Thyroid gland (tissue), 4 donors: ENCODE results near the gene GTF3C5. TPM values are rescaled to one million over a fixed set of nuclear protein-coding genes. Genes with fewer than 3 reads are reported as not detected.

Source experiments
- DNase-seq, 2 donors: peaks; one replicate each; pipeline ENCODE4 v3.0.0-alpha.2; 2019
- H3K27ac ChIP-seq, 3 donors: fragments of 200-600 bp; sonication (generic); 1 replicate in 2 of 3; 2 replicates in 1 of 3; pipeline ENCODE4 v1.5.1; 2016 to 2019; ENCODE audit warnings: mild to moderate bottlenecking in 1 of 3, moderate library complexity in 1 of 3
- H3K27me3 ChIP-seq: fragments of 200-600 bp; sonication (generic); one replicate; pipeline ENCODE4 v1.5.1; 2019
- H3K36me3 ChIP-seq, 2 donors: fragments of 200-600 bp; sonication (generic); one replicate each; pipeline ENCODE4 v1.5.1; 2016 to 2019
- H3K4me1 ChIP-seq, 2 donors: fragments of 200-600 bp; sonication (generic); one replicate each; pipeline ENCODE4 v1.5.1; 2017 to 2019
- H3K4me3 ChIP-seq, 3 donors: fragments of 200-600 bp; sonication (generic); replicated peaks in 1 of 3; 1 replicate in 2 of 3; 2 replicates in 1 of 3; pipeline ENCODE4 v1.5.1; 2016; ENCODE audit warnings: mild to moderate bottlenecking in 1 of 3
- H3K9me3 ChIP-seq: fragments of 200-600 bp; sonication (generic); one replicate; pipeline ENCODE4 v1.5.1; 2017
- CTCF ChIP-seq, 6 experiments: fragments of 200-600 bp in 3 of 6; fragments of 450-650 bp in 3 of 6; sonication (generic) in 3 of 6; IDR thresholded peaks; one replicate each; pipeline ENCODE4 v1.5.1; 2016 to 2019; ENCODE audit warnings: antibody characterized with exemption in 6 of 6, mild to moderate bottlenecking in 2 of 6, inconsistent platforms in 1 of 6, moderate library complexity in 1 of 6
- POLR2A ChIP-seq, 2 donors: fragments of 450-650 bp; IDR thresholded peaks; one replicate each; pipeline ENCODE4 v1.6.1; 2017; ENCODE audit warnings: antibody characterized with exemption in 2 of 2, mild to moderate bottlenecking in 2 of 2, moderate library complexity in 1 of 2
- WGBS, 2 donors: methylation state at CpG; one replicate each; pipeline ENCODE4 v1.1.5; 2017; 5-methylcytosine and 5-hydroxymethylcytosine counted together
- intact Hi-C: fragments of 100-400 bp; cut with DNase I; formaldehyde crosslinking; loops from one replicate; pipeline ENCODE4 v1.15.1; 2023
- total RNA-seq, 4 donors: library from RNA; depleted of rRNA; stranded (reverse); fragments of >200 nt; gene quantifications; one replicate each; pipeline ENCODE4 v1.2.3, GENCODE V29; 2016

GTF3C5 gene
- total RNA-seq, 4 donors from 2014 or later, result 49.3 to 69.0 (median 56.8) TPM

GRCh38 chr9:133003671-133004090, 27.1 kb upstream of the GTF3C5 start:
- Histone ChIP-seq H3K4me3 (no peak overlapping the region), H3K9me3 (no peaks in the 10 kb centered on the region), H3K27me3 (no peaks in the 10 kb centered on the region), H3K27ac (no peak overlapping the region), H3K4me1 (no peaks in the 10 kb centered on the region), H3K36me3 (no peaks in the 10 kb centered on the region)
- TF ChIP-seq CTCF (IDR thresholded peaks at IDR 0.05) (no peak), POLR2A (IDR thresholded peaks at IDR 0.05) (no peak)
- WGBS, 2 donors, result 28 to 35% methylated on average over 5 to 8 of the region's 9 CpGs
- no peak for DNase-seq
- intact Hi-C loops, result no loop called here

- H3K36me3 ChIP-seq, result no peaks in the 10 kb centered on the region
- H3K27me3 ChIP-seq, result no peaks in the 10 kb centered on the region
- TF ChIP-seq CTCF (IDR thresholded peaks at IDR 0.05), result no peak
- no peak for TF ChIP-seq POLR2A (IDR thresholded peaks at IDR 0.05)
- WGBS, 2 donors, result 47 to 53% methylated on average over 7 to 9 of the region's 9 CpGs
- no peak for DNase-seq
- H3K4me1 ChIP-seq, result no peaks in the 10 kb centered on the region
- H3K9me3 ChIP-seq, result no peaks in the 10 kb centered on the region
- intact Hi-C loops, result no loop called here
- H3K4me3 ChIP-seq, result no peak overlapping the region
- H3K27ac ChIP-seq, result no peak overlapping the region
Measured at GRCh38 chr9:133004091-133004998, 26.5 kb upstream of the GTF3C5 start.

- intact Hi-C loops, result no loop called here
- no peaks in the 10 kb centered on the region for H3K9me3 ChIP-seq
- H3K4me1 ChIP-seq, result no peaks in the 10 kb centered on the region
- no peak overlapping the region for H3K4me3 ChIP-seq
- H3K27me3 ChIP-seq, result no peaks in the 10 kb centered on the region
- 88 to 91% methylated on average over 14 of the region's 14 CpGs for WGBS, 2 donors
- DNase-seq, result no peak
- no peak overlapping the region for H3K27ac ChIP-seq
- TF ChIP-seq CTCF (IDR thresholded peaks at IDR 0.05) (no peak), POLR2A (IDR thresholded peaks at IDR 0.05) (no peak)
- no peaks in the 10 kb centered on the region for H3K36me3 ChIP-seq
Measured at GRCh38 chr9:133004999-133005760, 25.6 kb upstream of the GTF3C5 start.

- Histone ChIP-seq H3K27ac (no peak overlapping the region), H3K9me3 (no peaks in the 10 kb centered on the region), H3K27me3 (no peaks in the 10 kb centered on the region), H3K36me3 (no peaks in the 10 kb centered on the region), H3K4me1 (no peaks in the 10 kb centered on the region), H3K4me3 (no peak overlapping the region)
- no peak for DNase-seq
- intact Hi-C loops, result no loop called here
- WGBS, 2 donors, result 68 to 80% methylated on average over 3 of the region's 3 CpGs
- no peak for TF ChIP-seq POLR2A (IDR thresholded peaks at IDR 0.05)
- TF ChIP-seq CTCF (IDR thresholded peaks at IDR 0.05), result no peak
Measured at GRCh38 chr9:133005957-133006356, 24.8 kb upstream of the GTF3C5 start.
